GM18873 (cell line): ENCODE measurements around the gene ETHE1.
A peak's percentile ranks its signal among the peaks of the same experiment; 100 is the strongest.

Experiments
- ATAC-seq: cut with Tn5 transposase; IDR thresholded peaks from one replicate; pipeline ENCODE4 v1.9.1; 2021; ENCODE audit warnings: mild to moderate bottlenecking, moderate library complexity, moderate number of reproducible peaks; ENCODE audit not compliant: unreplicated experiment, low FRiP score

The ETHE1 gene

GRCh38 chr19:43468354-43469159 lies 58.4 kb downstream of the ETHE1 start:
- ATAC-seq = no peak

DNA sequence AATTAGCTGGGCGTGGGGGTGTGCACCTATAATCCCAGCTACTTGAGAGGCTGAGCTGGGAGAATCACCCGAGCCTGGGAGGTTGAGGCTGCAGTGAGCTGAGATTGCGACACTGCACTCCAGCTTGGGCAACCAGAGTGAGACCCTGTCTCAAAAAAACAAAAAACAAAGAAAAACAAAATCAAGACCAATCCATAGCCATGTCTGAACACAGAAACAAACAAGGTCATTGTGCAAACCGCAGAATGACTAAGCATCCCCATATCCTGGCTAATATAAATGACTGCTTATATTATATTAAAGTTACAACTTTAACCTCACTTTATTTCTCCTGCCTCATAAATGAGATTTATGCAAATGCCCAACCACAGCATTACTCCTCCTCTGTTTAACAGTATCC lies 59.3 kb downstream of the ETHE1 start:
- no peak for ATAC-seq

DNA sequence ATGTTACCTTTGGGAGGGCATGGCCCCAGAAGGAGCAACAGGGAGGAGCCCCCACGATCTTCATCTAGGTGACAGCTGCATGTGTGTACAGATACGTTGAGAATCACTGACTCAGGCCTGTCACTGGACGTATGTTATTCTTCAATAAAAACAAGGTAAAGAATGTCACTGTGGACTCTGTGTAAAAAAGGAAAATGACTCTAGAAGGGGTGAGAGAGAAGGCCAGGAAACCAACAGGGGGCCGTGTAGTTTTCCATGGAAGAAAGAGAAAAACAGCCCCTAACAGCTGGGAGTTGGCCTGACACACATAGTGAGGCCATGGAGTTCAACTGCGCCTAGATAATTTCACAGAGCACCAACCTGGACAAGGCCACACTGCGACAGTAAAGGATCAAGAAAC lies 59.7 kb downstream of the ETHE1 start:
- no peak for ATAC-seq

DNA sequence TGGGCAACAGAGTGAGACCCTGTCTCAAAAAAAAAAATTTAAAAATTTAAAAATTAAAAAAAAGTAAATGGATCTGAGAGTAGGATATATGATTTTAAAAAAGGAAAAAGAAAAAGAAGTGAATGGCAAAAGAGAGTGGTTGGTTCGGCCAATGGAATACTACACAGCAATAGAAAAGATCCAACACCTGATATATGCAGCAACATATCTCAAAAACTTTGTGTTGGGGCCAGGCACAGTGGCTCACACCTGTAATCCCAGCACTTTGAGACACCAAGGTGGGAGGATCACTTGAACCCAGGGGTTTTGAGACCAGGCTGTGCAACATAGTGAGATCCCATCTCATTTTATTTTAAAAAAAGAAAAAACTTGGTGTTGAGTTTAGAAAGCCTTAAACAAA lies 60.2 kb downstream of the ETHE1 start:
- ATAC-seq = no peak

- no peak for ATAC-seq
Observed at GRCh38 chr19:43465468-43466120, 61.4 kb downstream of the ETHE1 start, which contains the start of gene LYPD3. Gene LYPD3, minus strand, starts transcription at chr19:43465608. Its CDS starts 37 bp downstream, at chr19:43465571.

DNA sequence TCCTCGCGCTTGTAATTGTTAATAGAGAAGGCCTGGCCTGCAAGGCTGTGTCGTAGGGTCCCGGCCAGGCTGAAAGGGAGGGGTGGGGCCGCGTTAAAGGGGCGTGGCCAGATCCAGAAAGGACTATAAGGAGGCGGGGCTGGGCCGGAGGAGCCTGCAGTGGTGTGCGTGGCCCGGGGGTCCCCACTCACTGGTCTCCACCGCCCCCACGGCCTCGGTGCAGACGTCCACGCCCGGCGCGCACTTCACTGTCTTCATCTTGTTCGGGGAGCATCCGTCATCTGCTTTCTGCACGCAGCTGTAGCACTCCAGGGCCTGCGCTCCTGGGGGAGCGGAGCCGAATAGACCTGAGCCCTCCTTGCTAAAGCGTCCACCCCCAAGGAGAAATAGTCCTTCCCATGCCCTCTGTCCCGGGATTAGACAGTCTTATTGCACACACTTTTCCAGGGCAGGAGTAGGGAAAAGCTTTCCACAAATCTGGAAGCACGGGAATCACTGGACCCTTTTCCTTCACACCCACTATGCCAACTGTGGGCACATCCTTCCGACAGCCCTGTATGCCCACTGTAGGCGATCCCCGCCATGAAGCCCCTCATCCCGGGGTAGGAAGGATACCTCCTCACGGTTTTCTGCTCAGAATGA lies 62.7 kb downstream of the ETHE1 start:
- ATAC-seq = no peak

DNA sequence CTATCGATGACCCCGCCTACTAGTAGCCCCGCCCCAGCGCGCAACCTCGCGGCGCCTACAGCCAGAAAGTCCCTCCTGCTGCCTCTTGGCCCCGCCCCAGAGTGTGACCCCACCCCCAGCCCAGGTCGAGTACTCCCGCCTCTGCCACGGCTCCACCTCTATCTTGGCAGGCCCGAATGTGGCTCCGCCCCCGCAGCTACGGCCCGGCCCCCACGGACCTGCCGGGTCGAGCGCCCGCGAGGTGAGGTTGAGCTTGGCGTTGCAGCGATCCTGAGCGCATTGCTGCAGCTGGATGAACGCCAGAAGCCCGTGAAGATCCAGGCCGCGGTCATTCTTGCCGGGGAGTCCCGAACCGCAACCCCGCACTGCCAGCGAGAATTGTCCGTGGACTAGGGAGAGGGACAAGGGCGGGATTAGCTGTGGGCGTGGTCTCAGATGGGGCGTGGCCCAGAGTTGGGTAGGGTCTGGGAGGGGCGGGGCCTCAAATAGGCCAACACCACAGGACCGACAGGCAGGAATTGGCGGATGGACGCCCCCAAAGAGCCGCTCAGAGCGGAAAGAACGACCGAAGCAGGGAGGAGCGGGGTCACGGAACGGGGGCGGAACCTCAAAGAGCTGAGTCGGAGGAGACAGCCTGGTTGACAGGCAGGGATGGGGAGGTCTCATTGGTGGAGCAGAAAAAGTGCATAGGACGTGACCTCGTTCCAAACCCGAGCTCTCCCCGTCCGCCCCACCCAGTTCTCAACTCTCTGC lies 63.4 kb downstream of the ETHE1 start:
- peak; percentile 56 for ATAC-seq

- no peak for ATAC-seq
Observed at GRCh38 chr19:43462785-43463380, 64.1 kb downstream of the ETHE1 start.

DNA sequence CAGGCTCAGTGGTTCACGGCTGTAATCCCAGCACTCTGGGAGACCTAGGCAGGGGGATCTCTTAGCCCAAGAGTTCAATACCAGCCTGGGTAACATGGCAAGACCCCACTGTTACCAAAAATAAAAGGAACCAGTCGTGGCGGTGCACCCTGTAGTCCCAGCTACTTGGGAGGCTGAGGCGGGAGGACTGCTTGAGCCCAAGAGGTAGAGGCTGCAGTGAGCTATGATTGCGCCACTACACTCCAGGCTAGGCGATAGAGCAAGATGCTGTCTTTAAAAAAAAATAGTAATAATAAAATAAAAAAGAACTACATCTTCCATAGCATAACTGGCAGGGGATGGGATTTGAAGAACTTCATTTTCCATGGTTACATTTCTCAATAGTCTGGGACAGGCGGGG lies 64.6 kb downstream of the ETHE1 start:
- ATAC-seq = no peak

DNA sequence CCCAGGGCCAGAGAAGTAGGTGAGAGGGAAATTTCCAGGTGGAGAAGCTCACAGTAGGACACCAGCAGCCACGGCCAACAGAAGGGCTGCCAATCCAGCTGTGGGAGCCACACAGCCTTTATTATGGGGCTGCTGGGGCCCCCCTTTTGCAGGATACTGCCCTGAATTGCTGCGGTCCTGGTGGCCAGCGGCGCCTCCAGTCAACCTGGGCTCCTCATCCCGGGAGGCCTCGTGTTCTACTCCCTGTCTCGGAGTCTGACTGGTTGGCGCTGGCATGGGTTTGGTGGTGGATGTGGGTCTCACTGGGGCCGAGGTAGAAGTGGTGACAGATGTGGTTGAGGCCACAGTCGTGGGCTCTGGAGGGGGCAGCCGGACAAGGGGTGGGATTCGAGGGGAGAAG lies 65.7 kb downstream of the ETHE1 start:
- ATAC-seq = no peak

GRCh38 chr19:43460362-43461016 lies 66.5 kb downstream of the ETHE1 start:
- ATAC-seq = no peak

DNA sequence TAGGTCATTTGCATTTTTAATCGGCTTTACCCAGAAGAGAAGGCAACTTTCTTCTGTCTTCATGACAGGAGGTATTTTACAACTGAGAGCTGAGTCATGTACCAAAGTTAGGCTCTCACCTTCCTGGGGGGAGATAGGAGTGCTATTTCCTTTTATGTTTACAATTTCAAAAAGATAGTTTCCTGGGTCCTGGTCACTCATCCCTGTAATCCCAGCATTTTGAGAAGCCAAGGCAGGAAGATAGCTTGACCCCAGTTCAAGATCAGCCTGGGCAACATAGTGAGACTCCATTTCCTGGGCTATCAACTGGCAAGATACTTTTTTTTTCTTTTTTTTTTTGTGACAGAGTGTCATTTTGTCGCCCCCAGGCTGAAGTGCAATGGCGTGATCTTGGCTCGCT lies 69.2 kb downstream of the ETHE1 start:
- ATAC-seq = no peak
